Fibroblast of lung (primary cell): ENCODE data around the gene RXFP4. TPM values are rescaled to one million over a fixed set of nuclear protein-coding genes. Genes with fewer than 3 reads are reported as not detected.

Experiments
- DNase-seq, 2 donors: peaks; one replicate each; pipeline versions ENCODE4 v3.0.0 to v3.0.0-alpha.2; 2010; ENCODE audit warnings: low read depth in 2 of 2
- H2AFZ ChIP-seq: 2 replicates; pipeline ENCODE4 v1.5.1; 2012; ENCODE audit warnings: low read length, control low read depth, inconsistent platforms
- H3K27ac ChIP-seq: 2 replicates; pipeline ENCODE4 v1.5.1; 2011; ENCODE audit warnings: low read length, control low read depth; ENCODE audit not compliant: insufficient read depth
- H3K27me3 ChIP-seq: 2 replicates; pipeline ENCODE4 v1.5.1; 2011; ENCODE audit warnings: mild to moderate bottlenecking, low read length; ENCODE audit not compliant: control insufficient read depth, insufficient read depth
- H3K36me3 ChIP-seq: 2 replicates; pipeline ENCODE4 v1.5.1; 2011; ENCODE audit warnings: low read length; ENCODE audit not compliant: control insufficient read depth, insufficient read depth
- H3K4me1 ChIP-seq: 2 replicates; pipeline ENCODE4 v1.5.1; 2011; ENCODE audit warnings: low read length; ENCODE audit not compliant: control insufficient read depth, insufficient read depth; ENCODE audit errors: extremely low read depth
- H3K4me2 ChIP-seq: 2 replicates; pipeline ENCODE4 v1.5.1; 2011; ENCODE audit warnings: low read length, control low read depth; ENCODE audit not compliant: insufficient read depth; ENCODE audit errors: extremely low read depth
- H3K4me3 ChIP-seq, 4 experiments: fragments of 200-600 bp in 1 of 4; sonication (generic) in 1 of 4; replicated peaks in 1 of 4; 2 replicates each; pipeline ENCODE4 v1.5.1; 2011 to 2016; ENCODE audit warnings: low read length in 4 of 4, low read depth in 3 of 4, mild to moderate bottlenecking in 3 of 4, control low read depth in 2 of 4, inconsistent platforms in 1 of 4, mixed read lengths in 1 of 4; ENCODE audit not compliant: insufficient read depth in 1 of 4; ENCODE audit errors: control extremely low read depth in 1 of 4
- H3K79me2 ChIP-seq: 2 replicates; pipeline ENCODE4 v1.5.1; 2012; ENCODE audit warnings: mild to moderate bottlenecking, low read length, inconsistent platforms; ENCODE audit not compliant: control insufficient read depth, insufficient read depth
- H3K9ac ChIP-seq: 2 replicates; pipeline ENCODE4 v1.5.1; 2011; ENCODE audit warnings: mild to moderate bottlenecking, low read length, control low read depth; ENCODE audit not compliant: insufficient read depth
- H3K9me3 ChIP-seq: 2 replicates; pipeline ENCODE4 v1.5.1; 2012; ENCODE audit warnings: low read depth, low read length; ENCODE audit not compliant: control insufficient read depth, insufficient read depth
- H4K20me1 ChIP-seq: 2 replicates; pipeline ENCODE4 v1.5.1; 2011; ENCODE audit warnings: low read length; ENCODE audit not compliant: control insufficient read depth, insufficient read depth; ENCODE audit errors: extremely low read depth
- EZH2 ChIP-seq: IDR thresholded peaks from 2 replicates; pipeline ENCODE4 v1.5.1; 2012; ENCODE audit warnings: low read length, control low read depth, mild to moderate bottlenecking; ENCODE audit errors: missing control alignments
- polyA plus RNA-seq, 2 donors: library from polyadenylated mRNA; depleted of rRNA in 1 of 2; stranded (reverse) in 1 of 2; unstranded in 1 of 2; fragments of >200 nt; gene quantifications; 2 replicates each; pipeline ENCODE4 v1.2.1, GENCODE V29; 2011 to 2012; ENCODE audit warnings: missing spikeins in 1 of 2
- total RNA-seq: library from RNA; depleted of rRNA; stranded (reverse); fragments of >200 nt; gene quantifications from 2 replicates; pipeline ENCODE4 v1.2.1, GENCODE V29; 2014
- TF ChIP-seq, protein P1 (sequence below), 2 donors: IDR thresholded peaks in 1 of 2; conservative IDR thresholded peaks in 1 of 2; 1 replicate in 1 of 2; 2 replicates in 1 of 2; pipeline ENCODE4 v1.5.1; 2011 to 2012; ENCODE audit warnings: low read length in 2 of 2, control low read depth in 1 of 2, inconsistent platforms in 1 of 2, low read depth in 1 of 2, mild to moderate bottlenecking in 1 of 2

The RXFP4 gene
- total and polyA plus RNA-seq, 2 donors (not counting 1 experiment from before 2014, with no cell fraction given) = not detected

GRCh38 chr1:155952505-155952890 lies 11.1 kb downstream of the RXFP4 start:
- Histone ChIP-seq H3K36me3 (peaks cover 37% of the 10 kb centered on the region), H2AFZ (no peak overlapping the region), H3K9ac (no peak overlapping the region), H3K27ac (no peak overlapping the region), H3K27me3 (no peaks in the 10 kb centered on the region), H4K20me1 (no peaks in the 10 kb centered on the region), H3K9me3 (no peaks in the 10 kb centered on the region), H3K79me2 (no peaks in the 10 kb centered on the region), H3K4me1 (no peaks in the 10 kb centered on the region), H3K4me3 (no peak overlapping the region), H3K4me2 (no peak overlapping the region)
- DNase-seq = no peak
- TF ChIP-seq, protein P1, sequence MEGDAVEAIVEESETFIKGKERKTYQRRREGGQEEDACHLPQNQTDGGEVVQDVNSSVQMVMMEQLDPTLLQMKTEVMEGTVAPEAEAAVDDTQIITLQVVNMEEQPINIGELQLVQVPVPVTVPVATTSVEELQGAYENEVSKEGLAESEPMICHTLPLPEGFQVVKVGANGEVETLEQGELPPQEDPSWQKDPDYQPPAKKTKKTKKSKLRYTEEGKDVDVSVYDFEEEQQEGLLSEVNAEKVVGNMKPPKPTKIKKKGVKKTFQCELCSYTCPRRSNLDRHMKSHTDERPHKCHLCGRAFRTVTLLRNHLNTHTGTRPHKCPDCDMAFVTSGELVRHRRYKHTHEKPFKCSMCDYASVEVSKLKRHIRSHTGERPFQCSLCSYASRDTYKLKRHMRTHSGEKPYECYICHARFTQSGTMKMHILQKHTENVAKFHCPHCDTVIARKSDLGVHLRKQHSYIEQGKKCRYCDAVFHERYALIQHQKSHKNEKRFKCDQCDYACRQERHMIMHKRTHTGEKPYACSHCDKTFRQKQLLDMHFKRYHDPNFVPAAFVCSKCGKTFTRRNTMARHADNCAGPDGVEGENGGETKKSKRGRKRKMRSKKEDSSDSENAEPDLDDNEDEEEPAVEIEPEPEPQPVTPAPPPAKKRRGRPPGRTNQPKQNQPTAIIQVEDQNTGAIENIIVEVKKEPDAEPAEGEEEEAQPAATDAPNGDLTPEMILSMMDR (conservative IDR thresholded peaks at IDR 0.05 in 1 of 2, IDR thresholded peaks at IDR 0.05 in 1 of 2; ENCODE audit: low read depth in 1 of 2, low read length in 2 of 2) = no peak
- TF ChIP-seq EZH2 = no peak

DNA sequence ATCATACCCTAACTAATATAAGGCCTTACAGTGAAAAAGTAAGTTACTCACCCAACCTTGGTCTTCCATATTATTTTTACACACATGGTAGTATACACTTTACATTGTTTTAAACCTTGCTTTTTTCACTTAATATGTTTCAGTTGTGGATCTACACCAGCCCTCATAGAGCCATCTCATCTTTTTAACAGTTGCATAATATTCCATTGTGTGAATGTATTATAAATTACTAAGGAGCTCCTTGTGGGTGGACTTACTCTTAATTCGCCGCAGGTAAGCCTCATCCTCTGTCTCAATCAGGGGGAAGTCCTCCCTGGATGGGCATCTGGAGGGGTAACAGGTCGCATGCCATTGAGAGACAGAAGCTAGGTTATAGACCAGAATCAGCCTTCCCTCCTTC lies 13.2 kb downstream of the RXFP4 start:
- Histone ChIP-seq H4K20me1 (peaks cover 1% of the 10 kb centered on the region), H3K9ac (no peak overlapping the region), H3K9me3 (no peaks in the 10 kb centered on the region), H3K27ac (no peak overlapping the region), H3K36me3 (peaks cover 45% of the 10 kb centered on the region), H3K4me3 (no peak overlapping the region), H3K27me3 (no peaks in the 10 kb centered on the region), H2AFZ (no peak overlapping the region), H3K4me2 (no peak overlapping the region), H3K4me1 (no peaks in the 10 kb centered on the region), H3K79me2 (no peaks in the 10 kb centered on the region)
- DNase-seq = no peak
- TF ChIP-seq, protein P1 (conservative IDR thresholded peaks at IDR 0.05 in 1 of 2, IDR thresholded peaks at IDR 0.05 in 1 of 2; ENCODE audit: low read depth in 1 of 2, low read length in 2 of 2) = no peak
- no peak for TF ChIP-seq EZH2

- no peak for TF ChIP-seq EZH2
- TF ChIP-seq, protein P1 (conservative IDR thresholded peaks at IDR 0.05 in 1 of 2, IDR thresholded peaks at IDR 0.05 in 1 of 2; ENCODE audit: low read depth in 1 of 2, low read length in 2 of 2) = no peak
- peaks cover 5% of the 10 kb centered on the region for H3K79me2 ChIP-seq
- no peak overlapping the region for H3K27ac ChIP-seq
- no peak overlapping the region for H2AFZ ChIP-seq
- no peaks in the 10 kb centered on the region for H3K9me3 ChIP-seq
- H3K9ac ChIP-seq = no peak overlapping the region
- H3K4me1 ChIP-seq = peaks cover 13% of the 10 kb centered on the region
- no peak overlapping the region for H3K4me3 ChIP-seq
- DNase-seq = no peak
- H3K4me2 ChIP-seq = no peak overlapping the region
- H4K20me1 ChIP-seq = peaks cover 1% of the 10 kb centered on the region
- peaks cover 38% of the 10 kb centered on the region for H3K36me3 ChIP-seq
- no peaks in the 10 kb centered on the region for H3K27me3 ChIP-seq
These were observed 16.0 kb downstream of the RXFP4 start for GRCh38 chr1:155957411-155957915.
